Ectodermal cell (in vitro differentiated cells): ENCODE measurements around the gene AIG1. TPM values are rescaled to one million over a fixed set of nuclear protein-coding genes. Genes with fewer than 3 reads are reported as not detected.
A peak's percentile ranks its signal among the peaks of the same experiment; 100 is the strongest.
"Not testable (repeated sequence)": the region's sequence is repeated elsewhere in the genome, so short reads cannot be mapped to it uniquely, and the experiment has no call there.

Experiments used
- H3K27ac ChIP-seq: 2 replicates; pipeline ENCODE4 v1.7.0; 2013; ENCODE audit warnings: mild to moderate bottlenecking, low read depth, low read length; ENCODE audit not compliant: insufficient read depth, poor library complexity, severe bottlenecking
- H3K27me3 ChIP-seq: 2 replicates; pipeline ENCODE4 v1.7.0; 2013; ENCODE audit warnings: mild to moderate bottlenecking, low read length; ENCODE audit not compliant: insufficient read depth, control insufficient read depth, poor library complexity, severe bottlenecking
- H3K36me3 ChIP-seq: one replicate; pipeline ENCODE4 v1.7.0; 2013; ENCODE audit warnings: low read length; ENCODE audit not compliant: control insufficient read depth, insufficient read depth
- H3K4me1 ChIP-seq: one replicate; pipeline ENCODE4 v1.7.0; 2013; ENCODE audit warnings: low read length; ENCODE audit not compliant: control insufficient read depth, insufficient read depth
- H3K4me3 ChIP-seq: 2 replicates; pipeline ENCODE4 v1.7.0; 2013; ENCODE audit warnings: low read depth, low read length, control low read depth; ENCODE audit not compliant: insufficient read depth
- H3K9me3 ChIP-seq: 2 replicates; pipeline ENCODE4 v1.7.0; 2013; ENCODE audit warnings: mild to moderate bottlenecking, low read length, moderate library complexity; ENCODE audit not compliant: control insufficient read depth
- whole genome bisulfite sequencing, 2 experiments: methylation state at CpG; one replicate each; pipeline ENCODE4 v1.1.7; 2013; ENCODE audit warnings: missing lambda C conversion rate in 2 of 2; 5-methylcytosine and 5-hydroxymethylcytosine counted together
- polyA plus RNA-seq, 4 experiments: library from polyadenylated mRNA; stranded (reverse); fragments of 50-300 nt; gene quantifications; one replicate each; pipeline ENCODE4 v1.2.3, GENCODE V29; 2013

The AIG1 gene, protein sequence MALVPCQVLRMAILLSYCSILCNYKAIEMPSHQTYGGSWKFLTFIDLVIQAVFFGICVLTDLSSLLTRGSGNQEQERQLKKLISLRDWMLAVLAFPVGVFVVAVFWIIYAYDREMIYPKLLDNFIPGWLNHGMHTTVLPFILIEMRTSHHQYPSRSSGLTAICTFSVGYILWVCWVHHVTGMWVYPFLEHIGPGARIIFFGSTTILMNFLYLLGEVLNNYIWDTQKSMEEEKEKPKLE
- polyA plus RNA-seq (2013, experiment 1 of 4): 31.0 TPM
- 29.6 TPM for polyA plus RNA-seq (2013, experiment 2 of 4)
- polyA plus RNA-seq (2013, experiment 3 of 4): 26.9 TPM
- 28.6 TPM for polyA plus RNA-seq (2013, experiment 4 of 4)

DNA sequence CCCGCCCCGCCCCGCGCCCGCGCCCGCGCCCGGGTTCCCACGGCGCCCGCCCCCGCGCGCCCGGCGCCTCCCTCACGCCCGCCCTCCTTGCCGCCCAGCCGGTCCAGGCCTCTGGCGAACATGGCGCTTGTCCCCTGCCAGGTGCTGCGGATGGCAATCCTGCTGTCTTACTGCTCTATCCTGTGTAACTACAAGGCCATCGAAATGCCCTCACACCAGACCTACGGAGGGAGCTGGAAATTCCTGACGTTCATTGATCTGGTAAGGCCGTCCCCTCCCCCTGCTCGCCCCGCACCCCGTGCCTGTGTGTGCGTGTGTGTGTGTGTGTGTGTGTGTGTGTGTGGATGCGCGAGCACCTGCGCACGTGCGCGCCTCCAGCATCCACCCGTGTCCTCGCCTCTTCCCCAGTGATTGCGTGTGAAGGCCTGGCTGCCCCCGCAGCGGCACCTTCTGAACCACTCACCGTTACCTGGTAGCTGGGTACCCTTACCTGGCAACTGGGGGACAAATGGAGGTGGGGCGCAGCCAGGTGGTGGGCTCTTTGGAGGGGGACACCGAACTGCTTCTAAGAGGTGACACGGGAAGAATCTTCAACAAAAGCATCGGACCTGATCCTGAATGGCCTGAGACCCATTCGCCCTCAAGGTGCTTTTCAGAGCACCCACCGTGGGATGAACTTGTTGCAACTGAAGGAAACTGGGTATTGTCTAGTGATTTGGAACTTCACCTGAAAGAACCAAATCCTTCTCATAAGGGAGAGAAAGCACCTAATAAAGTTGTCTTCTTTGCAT lies at the start of gene AIG1:
AIG1 (plus strand) TSS at position 84 of the 791 bp plus-strand sequence; CDS start at position 121, 37 bp downstream.
- Histone ChIP-seq H3K9me3 (no peaks in the 10 kb centered on the region), H3K4me3 (peak within 1 kb of the TSS; percentile 80), H3K27ac (peak within 1 kb of the TSS; percentile 57), H3K4me1 (peaks cover 5% of the 10 kb centered on the region), H3K27me3 (no peaks in the 10 kb centered on the region), H3K36me3 (no peaks in the 10 kb centered on the region)
- 6% methylated on average over 49 to 50 of the region's 50 CpGs for WGBS, 2 experiments

DNA sequence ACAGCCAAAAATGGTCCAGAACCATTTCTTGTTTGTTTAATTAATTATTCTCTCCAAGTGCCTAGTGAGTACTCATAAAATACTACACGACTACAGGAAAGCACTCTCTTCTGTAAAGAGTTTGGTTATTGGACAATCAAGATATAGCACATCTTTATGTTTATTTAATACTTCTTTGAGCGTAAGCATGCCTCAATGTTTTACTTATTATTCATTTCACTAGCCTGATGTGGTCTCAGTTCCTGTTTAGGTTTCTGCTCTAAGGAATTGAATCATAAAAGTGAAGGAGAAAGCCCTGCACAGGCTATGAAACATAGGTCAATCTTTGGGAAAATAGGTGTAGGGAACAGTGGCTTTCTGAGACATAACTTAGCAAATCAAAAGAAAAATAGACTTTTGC lies 45.9 kb upstream of the AIG1 start:
- no peaks in the 10 kb centered on the region for H3K4me1 ChIP-seq

DNA sequence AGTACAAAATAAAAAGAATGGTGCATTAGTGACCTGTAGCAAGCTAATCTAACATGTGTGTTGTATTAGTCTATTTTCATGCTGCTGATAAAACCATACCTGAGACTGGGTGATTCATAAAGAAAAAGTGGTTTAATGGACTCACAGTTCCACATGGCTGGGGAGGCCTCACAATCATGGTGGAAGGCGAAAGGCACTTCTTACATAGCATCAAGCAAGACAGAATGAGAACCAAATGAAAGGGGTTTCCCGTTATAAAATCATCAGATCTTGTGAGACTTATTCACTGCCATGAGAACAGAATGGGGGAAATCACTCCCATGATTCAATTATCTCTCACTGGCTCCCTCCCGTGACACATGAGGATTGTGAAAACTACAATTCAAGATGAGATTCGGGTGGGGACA lies 45.4 kb upstream of the AIG1 start:
- WGBS, 2 experiments: 87 to 88% methylated on average over 4 of the region's 4 CpGs
- Histone ChIP-seq H3K4me1 (no peaks in the 10 kb centered on the region), H3K4me3 (no peak overlapping the region), H3K9me3 (no peaks in the 10 kb centered on the region), H3K36me3 (no peaks in the 10 kb centered on the region), H3K27ac (no peak overlapping the region), H3K27me3 (no peaks in the 10 kb centered on the region)

More for the DNA sequence above, 45.9 kb upstream of the AIG1 start:
- Histone ChIP-seq H3K27ac (no peak overlapping the region), H3K9me3 (no peaks in the 10 kb centered on the region), H3K36me3 (no peaks in the 10 kb centered on the region), H3K4me3 (no peak overlapping the region), H3K27me3 (no peaks in the 10 kb centered on the region)
- 85% methylated on average over 2 of the region's 2 CpGs; no CpG with 5 or more reads in 1 of the 2 experiments for WGBS, 2 experiments

DNA sequence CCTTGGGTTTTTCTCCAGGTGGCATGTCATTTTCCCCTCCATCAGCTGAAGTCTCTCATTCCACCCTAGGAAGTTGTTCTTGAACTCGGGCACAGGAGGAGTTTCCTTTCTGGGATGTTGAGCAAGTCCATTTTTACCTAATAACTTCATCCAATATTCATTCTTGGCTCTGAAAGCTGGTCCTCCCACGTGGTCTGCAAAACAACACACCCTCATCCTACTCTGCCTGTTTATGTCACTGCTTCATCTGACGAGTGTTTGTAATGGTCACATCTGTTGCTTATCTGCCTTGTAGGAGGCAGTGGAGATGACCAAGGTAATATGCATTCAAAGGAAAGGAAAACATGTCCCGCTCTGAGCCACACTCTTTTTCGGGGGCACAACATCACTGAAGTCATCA lies 41.7 kb upstream of the AIG1 start:
- Histone ChIP-seq H3K4me3 (no peak overlapping the region), H3K36me3 (no peaks in the 10 kb centered on the region), H3K9me3 (no peaks in the 10 kb centered on the region), H3K4me1 (no peaks in the 10 kb centered on the region), H3K27me3 (no peaks in the 10 kb centered on the region), H3K27ac (no peak overlapping the region)
- WGBS, 2 experiments: 94% methylated on average over 3 to 5 of the region's 5 CpGs

DNA sequence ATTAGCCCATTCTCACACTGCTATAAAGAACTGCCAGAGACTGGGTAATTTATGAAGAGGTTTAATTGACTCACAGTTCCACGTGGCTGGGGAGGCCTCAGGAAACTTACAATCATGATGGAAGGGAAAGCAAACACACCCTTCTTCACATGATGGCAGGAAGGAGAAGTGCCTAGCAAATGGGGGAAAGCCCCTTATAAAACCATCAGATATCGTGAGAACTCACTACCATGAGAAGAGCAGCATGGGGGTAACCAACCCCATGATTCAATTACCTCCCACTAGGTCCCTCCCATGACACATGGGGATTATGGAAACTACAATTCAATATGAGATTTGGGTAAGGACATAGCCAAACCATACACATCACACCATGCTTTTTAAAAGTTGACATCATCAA lies 39.8 kb upstream of the AIG1 start:
- H3K4me1 ChIP-seq, H3K27ac ChIP-seq, H3K36me3 ChIP-seq, H3K4me3 ChIP-seq, H3K27me3 ChIP-seq, H3K9me3 ChIP-seq: not testable (repeated sequence)
- WGBS, 2 experiments: 86 to 91% methylated on average over 1 to 2 of the region's 2 CpGs

DNA sequence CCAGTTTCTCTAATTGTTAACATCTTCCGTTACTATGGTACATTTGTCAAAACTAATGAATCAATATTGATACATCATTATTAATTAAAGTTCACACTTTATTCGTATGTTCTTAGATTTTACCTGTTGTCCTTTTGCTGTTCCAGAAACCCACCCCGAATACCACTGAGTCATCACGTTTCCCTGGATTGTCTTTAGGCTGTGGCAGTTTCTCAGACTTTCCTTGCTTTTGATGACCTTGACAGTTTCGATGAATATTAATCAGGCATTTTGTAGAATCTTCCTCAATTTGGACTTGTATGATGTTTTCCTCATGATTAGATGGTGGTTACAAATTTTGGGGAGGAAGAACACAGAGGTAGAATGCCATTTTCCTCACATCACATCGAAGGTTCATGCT lies 39.1 kb upstream of the AIG1 start:
- H3K4me3 ChIP-seq: no peak overlapping the region
- no peaks in the 10 kb centered on the region for H3K36me3 ChIP-seq
- H3K27ac ChIP-seq: no peak overlapping the region
- H3K9me3 ChIP-seq: no peaks in the 10 kb centered on the region
- H3K27me3 ChIP-seq: no peaks in the 10 kb centered on the region
- WGBS, 2 experiments: 92 to 94% methylated on average over 5 to 6 of the region's 6 CpGs
- H3K4me1 ChIP-seq: no peaks in the 10 kb centered on the region

DNA sequence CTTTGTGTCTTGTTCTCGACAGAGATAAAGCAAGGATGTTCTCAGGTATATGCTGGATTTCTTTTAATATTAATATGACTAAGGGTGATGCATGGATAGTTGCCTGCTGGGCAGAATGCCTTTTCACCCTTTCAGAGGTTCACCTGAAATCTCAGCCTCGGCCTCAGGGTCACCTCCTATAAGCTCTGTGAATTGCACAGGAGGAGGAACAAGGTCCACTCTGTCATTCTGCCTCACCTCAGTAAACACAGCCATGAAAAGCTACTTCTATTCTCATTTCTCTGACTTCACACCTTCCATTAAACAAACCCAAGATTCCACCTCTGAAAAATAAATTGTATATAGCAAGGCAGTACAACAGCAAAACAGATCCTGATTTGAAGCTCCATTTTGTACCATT lies 38.1 kb upstream of the AIG1 start:
- H3K27me3 ChIP-seq: no peaks in the 10 kb centered on the region
- H3K4me1 ChIP-seq: no peaks in the 10 kb centered on the region
- no peak overlapping the region for H3K4me3 ChIP-seq
- H3K27ac ChIP-seq: no peak overlapping the region
- H3K9me3 ChIP-seq: no peaks in the 10 kb centered on the region
- no peaks in the 10 kb centered on the region for H3K36me3 ChIP-seq
- WGBS, 2 experiments: 89 to 98% methylated on average over 2 of the region's 2 CpGs

DNA sequence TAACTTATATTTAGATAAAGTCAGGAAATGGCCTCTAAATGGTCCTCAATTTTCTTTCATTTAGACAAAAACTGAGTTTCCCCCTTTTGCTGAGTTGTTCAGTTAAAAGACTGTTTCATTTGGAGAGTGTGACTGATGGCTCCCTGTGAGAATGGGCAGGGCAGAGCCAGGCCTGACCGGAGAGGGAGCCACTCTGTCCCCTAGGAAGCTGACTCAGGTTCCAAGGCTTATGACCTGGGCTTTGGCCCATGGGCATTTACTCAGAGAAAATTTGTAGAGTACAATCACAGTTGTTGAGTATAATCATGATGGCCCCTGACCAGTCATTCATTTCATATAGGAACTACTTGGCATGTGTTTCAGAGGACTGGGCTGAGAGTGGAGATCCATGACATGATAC lies 37.0 kb upstream of the AIG1 start:
- Histone ChIP-seq H3K27me3 (no peaks in the 10 kb centered on the region), H3K9me3 (no peaks in the 10 kb centered on the region), H3K36me3 (no peaks in the 10 kb centered on the region), H3K4me1 (no peaks in the 10 kb centered on the region), H3K27ac (no peak overlapping the region), H3K4me3 (no peak overlapping the region)
- 16 to 18% methylated on average over 1 of the region's 1 CpG for WGBS, 2 experiments

DNA sequence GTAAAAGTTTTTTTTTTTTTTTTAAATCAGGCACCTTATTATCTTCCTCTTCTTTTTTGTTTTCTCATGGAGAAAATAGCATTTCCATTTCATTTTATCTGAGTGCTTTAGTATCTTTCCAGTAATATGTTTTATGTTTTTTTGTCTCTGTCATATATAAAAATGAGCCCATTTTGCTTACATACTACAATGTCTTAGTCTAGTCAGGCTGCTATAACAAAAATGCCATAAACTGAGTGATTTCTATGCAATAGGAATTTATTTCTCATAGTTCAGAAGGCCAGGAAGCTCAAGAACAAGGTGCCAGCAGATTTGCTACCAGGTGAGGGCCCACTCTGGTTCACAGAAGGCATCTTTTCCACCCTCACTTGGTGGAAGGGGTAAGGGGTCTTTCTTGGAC lies 35.7 kb upstream of the AIG1 start:
- Histone ChIP-seq H3K36me3 (no peaks in the 10 kb centered on the region), H3K9me3 (no peaks in the 10 kb centered on the region), H3K4me3 (no peak overlapping the region), H3K27me3 (no peaks in the 10 kb centered on the region), H3K4me1 (no peaks in the 10 kb centered on the region), H3K27ac (no peak overlapping the region)

DNA sequence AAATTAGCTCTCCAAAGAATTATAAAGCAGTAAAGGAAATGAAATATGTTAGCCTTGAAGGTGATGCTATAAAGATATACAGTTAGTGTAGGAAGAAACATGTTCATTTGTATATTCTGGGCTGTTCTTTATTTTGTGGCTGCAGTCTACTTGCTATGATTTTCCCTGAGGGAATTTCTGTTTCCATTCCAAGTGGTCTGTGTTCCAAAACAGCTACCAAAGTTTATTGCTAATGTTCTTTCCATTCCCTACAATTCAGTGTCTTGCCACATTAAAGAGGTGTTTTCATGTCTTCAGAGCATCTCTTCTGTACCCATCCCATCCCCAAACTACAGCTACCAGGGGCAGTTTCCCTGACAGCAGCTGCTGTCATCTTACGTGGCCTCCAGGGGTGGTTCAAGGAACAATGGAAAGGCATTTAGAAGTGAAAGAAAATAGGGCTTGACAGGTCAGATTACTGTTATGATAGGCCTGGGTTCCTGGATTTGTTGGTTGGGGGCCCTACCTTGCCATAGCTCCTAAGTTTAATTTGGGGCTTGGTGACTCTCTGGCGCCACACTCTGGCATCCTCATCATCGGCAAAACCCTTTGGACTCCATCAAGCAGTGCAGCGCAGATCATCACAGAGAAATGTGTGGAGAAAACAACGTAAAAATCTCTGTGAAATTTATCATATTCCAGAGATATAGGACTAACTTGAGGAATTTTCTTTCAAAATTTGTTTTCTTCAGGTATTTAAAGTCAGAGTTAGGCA lies 33.8 kb upstream of the AIG1 start:
- Histone ChIP-seq H3K4me3 (no peak overlapping the region), H3K27me3 (no peaks in the 10 kb centered on the region), H3K36me3 (no peaks in the 10 kb centered on the region), H3K4me1 (no peaks in the 10 kb centered on the region), H3K9me3 (no peaks in the 10 kb centered on the region), H3K27ac (no peak overlapping the region)
- WGBS, 2 experiments: 63 to 79% methylated on average over 5 of the region's 5 CpGs
